GM13977 (cell line): Measurements from ENCODE around the gene AMER2.

Source experiments
- DNase-seq: peaks from one replicate; pipeline ENCODE4 v3.0.0; 2012; ENCODE audit warnings: low spot score
- in situ Hi-C: fragments of 300-500 bp; cut with MboI; formaldehyde crosslinking; loops from one replicate; pipeline ENCODE4 v1.12.0; 2022; ENCODE audit warnings: low sequenced_read_pairs, low pct_unique_long_range_greater_than_20kb, mixed read lengths, inconsistent platforms; ENCODE audit not compliant: unreplicated experiment
- TF ChIP-seq, protein P1 (sequence below): IDR thresholded peaks from 2 replicates; pipeline ENCODE4 v1.5.1; 2012; ENCODE audit warnings: mild to moderate bottlenecking, control low read depth; ENCODE audit not compliant: insufficient read depth; ENCODE audit errors: extremely low read depth, missing control alignments

AMER2 gene

DNA sequence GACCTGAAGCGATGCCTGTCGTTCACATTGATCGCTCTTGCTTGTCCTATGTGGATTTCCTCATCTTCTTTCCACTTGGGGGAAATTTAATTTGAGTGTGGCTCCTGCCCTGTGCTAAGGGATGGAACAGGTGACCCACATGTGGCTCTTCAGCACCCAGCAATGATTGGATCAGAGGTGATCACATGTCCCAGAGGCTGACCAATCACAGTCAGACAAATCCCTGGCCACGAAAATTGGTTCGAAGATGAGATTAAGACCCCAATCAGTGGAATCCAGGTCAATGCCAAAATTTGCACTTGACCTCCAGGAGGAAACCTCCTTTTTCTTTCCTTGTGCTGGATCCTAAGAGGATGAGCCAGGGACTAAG is 23.7 kb downstream of the AMER2 start:
- DNase-seq, result no peak
- in situ Hi-C loops, result no loop called here
- TF ChIP-seq, protein P1, sequence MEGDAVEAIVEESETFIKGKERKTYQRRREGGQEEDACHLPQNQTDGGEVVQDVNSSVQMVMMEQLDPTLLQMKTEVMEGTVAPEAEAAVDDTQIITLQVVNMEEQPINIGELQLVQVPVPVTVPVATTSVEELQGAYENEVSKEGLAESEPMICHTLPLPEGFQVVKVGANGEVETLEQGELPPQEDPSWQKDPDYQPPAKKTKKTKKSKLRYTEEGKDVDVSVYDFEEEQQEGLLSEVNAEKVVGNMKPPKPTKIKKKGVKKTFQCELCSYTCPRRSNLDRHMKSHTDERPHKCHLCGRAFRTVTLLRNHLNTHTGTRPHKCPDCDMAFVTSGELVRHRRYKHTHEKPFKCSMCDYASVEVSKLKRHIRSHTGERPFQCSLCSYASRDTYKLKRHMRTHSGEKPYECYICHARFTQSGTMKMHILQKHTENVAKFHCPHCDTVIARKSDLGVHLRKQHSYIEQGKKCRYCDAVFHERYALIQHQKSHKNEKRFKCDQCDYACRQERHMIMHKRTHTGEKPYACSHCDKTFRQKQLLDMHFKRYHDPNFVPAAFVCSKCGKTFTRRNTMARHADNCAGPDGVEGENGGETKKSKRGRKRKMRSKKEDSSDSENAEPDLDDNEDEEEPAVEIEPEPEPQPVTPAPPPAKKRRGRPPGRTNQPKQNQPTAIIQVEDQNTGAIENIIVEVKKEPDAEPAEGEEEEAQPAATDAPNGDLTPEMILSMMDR, result no peak

DNA sequence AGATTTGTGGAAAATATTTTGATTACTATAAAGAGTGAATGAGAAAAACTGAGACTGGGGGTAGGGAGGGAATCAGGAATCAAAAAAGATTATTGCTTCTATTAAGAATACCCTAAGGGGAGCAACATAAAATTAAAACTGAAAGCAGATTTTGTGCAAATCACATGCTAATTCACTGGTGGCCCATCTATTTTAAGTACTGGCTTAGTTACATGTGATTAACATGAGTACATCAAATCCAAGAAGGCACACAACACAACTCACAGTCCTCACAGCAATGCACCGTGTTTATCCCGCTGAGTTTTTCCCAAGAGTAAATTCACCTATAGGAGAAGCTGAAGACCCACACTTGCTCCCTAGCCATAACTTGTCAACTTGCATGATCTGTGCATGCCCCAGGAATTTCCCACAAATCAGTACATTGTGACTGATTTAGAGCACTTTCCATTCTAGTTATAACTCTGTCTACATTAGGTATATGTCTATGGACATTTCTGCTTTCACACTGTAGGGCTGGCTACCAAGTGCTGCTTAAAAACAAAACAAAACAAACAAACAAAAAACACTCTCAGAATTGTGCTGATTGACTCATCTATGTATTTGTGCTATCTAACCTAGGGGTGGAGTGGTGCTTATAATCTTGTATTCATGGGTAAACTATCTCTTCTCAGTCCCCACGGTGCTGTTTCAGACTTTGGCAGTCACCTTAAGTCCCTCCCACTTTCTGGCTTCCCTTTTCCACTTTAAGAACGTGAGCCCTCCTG is 24.3 kb downstream of the AMER2 start:
- TF ChIP-seq, protein P1, result no peak
- peak; percentile 36 for DNase-seq
- in situ Hi-C loops, result no loop called here

DNA sequence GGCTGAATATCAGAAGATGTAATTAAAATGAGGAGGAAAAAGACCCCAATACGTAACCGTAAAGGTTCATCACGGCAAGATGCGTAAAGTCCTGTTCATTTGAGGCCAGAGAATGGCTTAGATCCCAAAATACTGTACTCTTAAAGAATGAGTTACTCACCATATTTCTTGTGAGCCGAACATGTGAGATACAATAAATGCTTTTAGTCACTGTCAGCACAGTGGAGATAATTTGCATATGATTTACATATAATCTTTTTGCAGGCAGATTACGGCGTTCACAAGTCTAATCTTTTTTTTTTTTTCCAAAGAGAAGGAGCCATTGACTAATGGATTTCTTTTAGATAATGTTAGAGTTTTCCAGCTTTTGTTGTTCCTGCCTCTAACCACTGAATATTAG is 28.4 kb downstream of the AMER2 start:
- in situ Hi-C loops, result no loop called here
- TF ChIP-seq, protein P1, result no peak
- DNase-seq, result no peak

DNA sequence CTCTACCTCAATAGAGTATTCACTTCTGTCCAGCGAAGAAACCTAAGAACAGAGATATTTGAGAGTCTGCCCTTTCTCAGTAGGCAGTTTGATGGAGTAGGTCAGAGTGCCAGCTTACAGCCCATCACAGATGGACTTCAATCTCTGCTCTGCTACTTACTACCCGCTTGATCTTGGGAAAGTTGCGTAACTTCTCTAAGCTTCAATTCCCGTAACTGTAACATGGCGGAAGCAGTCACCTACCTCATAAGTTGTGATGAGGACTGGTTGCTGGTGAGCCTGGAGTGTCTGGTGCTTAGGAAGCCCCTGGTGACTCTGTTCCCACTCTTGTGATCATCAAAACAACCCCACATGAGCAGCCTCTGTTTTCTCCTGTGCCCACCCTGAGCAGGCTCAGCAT is 31.0 kb downstream of the AMER2 start:
- DNase-seq, result no peak
- TF ChIP-seq, protein P1, result no peak
- in situ Hi-C loops, result no loop called here

DNA sequence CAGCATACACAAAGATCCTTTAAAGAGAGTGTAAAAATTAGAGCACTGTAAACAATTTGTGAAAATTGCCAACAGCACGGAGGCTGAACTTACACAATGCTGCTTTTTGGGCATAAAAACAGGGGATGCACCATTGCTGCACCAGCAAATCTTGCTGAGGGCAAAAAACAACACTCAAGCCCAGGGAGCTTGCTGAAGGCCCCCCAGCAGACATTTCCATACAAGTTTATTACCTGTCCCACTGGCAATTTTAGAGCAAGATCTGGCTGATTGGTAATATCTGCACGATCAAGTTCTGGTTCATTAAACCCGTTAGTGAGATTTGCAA is 34.3 kb downstream of the AMER2 start:
- TF ChIP-seq, protein P1, result no peak
- DNase-seq, result no peak
- in situ Hi-C loops, result no loop called here

DNA sequence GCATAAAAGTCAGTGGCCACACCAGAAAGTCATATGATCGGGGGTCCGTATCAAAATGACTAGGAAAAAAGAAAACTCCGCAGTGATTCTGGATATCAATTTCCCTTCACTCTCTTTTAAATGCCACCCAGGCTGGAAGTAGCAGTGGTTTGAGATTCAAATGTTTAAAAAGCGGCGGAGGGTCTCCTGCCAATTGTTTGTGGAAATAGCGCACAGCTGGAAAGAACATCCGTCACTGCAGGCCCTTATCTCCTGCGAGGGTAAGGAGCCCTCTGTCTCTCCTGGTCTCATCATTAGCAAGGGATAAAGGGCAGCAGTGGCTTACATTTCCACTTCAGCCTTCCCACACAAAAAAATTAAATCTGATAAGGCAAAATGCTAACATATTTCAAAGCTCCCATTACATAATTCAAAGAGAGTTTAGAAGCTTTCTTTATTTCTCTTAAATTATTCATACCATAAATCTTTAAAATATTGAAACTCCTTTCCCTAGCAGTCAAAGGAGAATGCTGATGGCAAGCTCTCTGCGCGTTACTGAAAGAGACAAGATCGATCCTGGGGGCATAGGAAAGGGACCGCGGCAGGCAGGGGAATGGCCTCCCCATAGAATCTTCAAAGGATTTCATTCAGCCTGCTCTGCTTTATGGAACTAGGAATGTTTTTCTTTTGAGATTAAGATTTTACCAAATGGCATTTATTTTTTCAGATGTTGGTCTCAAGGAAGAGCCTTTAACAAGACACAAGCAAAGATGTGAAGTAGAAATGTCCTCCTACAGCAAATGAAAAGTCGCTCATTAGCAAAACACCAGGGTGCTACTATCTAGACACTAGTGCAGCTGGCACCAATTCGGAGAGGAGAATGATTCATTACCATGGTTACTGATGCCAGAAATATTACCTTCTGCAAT is 35.0 kb downstream of the AMER2 start:
- TF ChIP-seq, protein P1, result no peak
- no peak for DNase-seq
- in situ Hi-C loops, result no loop called here
